A673 (cell line): ENCODE data around the gene HBEGF. TPM values are rescaled to one million over a fixed set of nuclear protein-coding genes. Genes with fewer than 3 reads are reported as not detected.

Source experiments
- BruUV-seq: library from RNA; stranded (reverse); fragments of 400-500 nt; replicated peaks from 2 replicates; lab custom pipeline; 2021; lab: Mats Ljungman, UMichigan
- CTCF ChIA-PET: fragments of 300-600 bp; sonication (Branson Sonifier 250); formaldehyde crosslinking; loops from one replicate; lab custom pipeline; 2022; ENCODE audit warnings: antibody characterized with exemption; lab: Charles Lee
- POLR2A ChIA-PET: fragments of 300-600 bp; sonication (Branson Sonifier 250); formaldehyde crosslinking; loops from one replicate; lab custom pipeline; 2022; ENCODE audit warnings: antibody characterized with exemption; ENCODE audit not compliant: low non-redundant PET; lab: Charles Lee
- DNase-seq: peaks from one replicate; pipeline ENCODE4 v3.0.0-alpha.2; 2015; ENCODE audit warnings: low spot score
- H3K27ac ChIP-seq: fragments of 200-600 bp; sonication (generic); 2 replicates; pipeline ENCODE4 v1.5.1; 2016; ENCODE audit warnings: mixed run types, low read depth, mild to moderate bottlenecking, mixed read lengths, antibody characterized with exemption, low read length; ENCODE audit not compliant: poor library complexity, severe bottlenecking
- H3K27me3 ChIP-seq: fragments of 200-600 bp; sonication (generic); replicated peaks from 2 replicates; pipeline ENCODE4 v1.6.1; 2017; ENCODE audit warnings: mixed run types, low read depth, mild to moderate bottlenecking, mixed read lengths, antibody characterized with exemption, low read length; ENCODE audit not compliant: insufficient read depth, poor library complexity
- H3K36me3 ChIP-seq: fragments of 200-600 bp; sonication (generic); 2 replicates; pipeline ENCODE4 v1.6.1; 2016; ENCODE audit warnings: mixed run types, mild to moderate bottlenecking, mixed read lengths, antibody characterized with exemption, low read length; ENCODE audit not compliant: insufficient read depth, poor library complexity, severe bottlenecking
- H3K4me1 ChIP-seq: fragments of 200-600 bp; sonication (generic); 2 replicates; pipeline ENCODE4 v1.6.1; 2017; ENCODE audit warnings: mixed run types, mild to moderate bottlenecking, mixed read lengths, antibody characterized with exemption, low read length; ENCODE audit not compliant: insufficient read depth, poor library complexity, severe bottlenecking
- H3K4me3 ChIP-seq: fragments of 200-600 bp; sonication (generic); 2 replicates; pipeline ENCODE4 v1.5.1; 2016; ENCODE audit warnings: low read depth, mixed run types, mild to moderate bottlenecking, mixed read lengths, low read length; ENCODE audit not compliant: poor library complexity, severe bottlenecking
- H3K9me3 ChIP-seq: fragments of 200-600 bp; sonication (generic); 2 replicates; pipeline ENCODE4 v1.6.1; 2016; ENCODE audit warnings: mixed run types, low read depth, mild to moderate bottlenecking, mixed read lengths, antibody characterized with exemption, low read length; ENCODE audit not compliant: poor library complexity, severe bottlenecking
- EZH2 ChIP-seq: fragments of 200-600 bp; sonication (generic); IDR thresholded peaks from 2 replicates; pipeline ENCODE4 v1.6.1; 2017; ENCODE audit warnings: borderline replicate concordance, low read depth, mild to moderate bottlenecking, mixed read lengths, antibody characterized with exemption, low read length; ENCODE audit not compliant: poor library complexity, severe bottlenecking
- intact Hi-C: fragments of 100-400 bp; cut with micrococcal nuclease; formaldehyde crosslinking; loops from one replicate; pipeline ENCODE4 v1.10.0; 2022; ENCODE audit not compliant: unreplicated experiment
- total RNA-seq: library from RNA; stranded (reverse); gene quantifications from 2 replicates; pipeline ENCODE4 v1.2.3, GENCODE V29; 2021
- TF ChIP-seq, protein P1 (sequence below): fragments of 300-800, 200-600 bp; sonication (generic); conservative IDR thresholded peaks from 2 replicates; pipeline ENCODE4 v1.5.1; 2017; ENCODE audit warnings: low read depth, mild to moderate bottlenecking, antibody characterized with exemption, low read length, moderate library complexity, mixed read lengths

Gene HBEGF
- total RNA-seq, 1 experiment from 2014 or later = 14.7 TPM

DNA sequence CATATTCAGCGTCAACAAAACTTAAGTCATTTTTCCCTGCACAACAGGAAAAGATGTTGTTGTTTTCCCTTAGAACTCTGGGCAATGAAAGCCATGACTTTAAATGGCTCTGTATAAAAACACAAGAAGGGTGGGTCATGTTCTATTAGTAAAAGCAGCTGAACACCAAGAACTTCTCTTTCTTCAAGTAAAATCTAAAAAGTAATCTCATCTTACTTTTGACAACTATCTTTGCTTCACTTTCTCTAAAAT is 52.6 kb downstream of the HBEGF start:
- CTCF ChIA-PET = no interaction called here
- peaks cover 64% of the 10 kb centered on the region for H3K4me1 ChIP-seq
- H3K4me3 ChIP-seq = no peak overlapping the region
- no peak for TF ChIP-seq EZH2
- TF ChIP-seq, protein P1, sequence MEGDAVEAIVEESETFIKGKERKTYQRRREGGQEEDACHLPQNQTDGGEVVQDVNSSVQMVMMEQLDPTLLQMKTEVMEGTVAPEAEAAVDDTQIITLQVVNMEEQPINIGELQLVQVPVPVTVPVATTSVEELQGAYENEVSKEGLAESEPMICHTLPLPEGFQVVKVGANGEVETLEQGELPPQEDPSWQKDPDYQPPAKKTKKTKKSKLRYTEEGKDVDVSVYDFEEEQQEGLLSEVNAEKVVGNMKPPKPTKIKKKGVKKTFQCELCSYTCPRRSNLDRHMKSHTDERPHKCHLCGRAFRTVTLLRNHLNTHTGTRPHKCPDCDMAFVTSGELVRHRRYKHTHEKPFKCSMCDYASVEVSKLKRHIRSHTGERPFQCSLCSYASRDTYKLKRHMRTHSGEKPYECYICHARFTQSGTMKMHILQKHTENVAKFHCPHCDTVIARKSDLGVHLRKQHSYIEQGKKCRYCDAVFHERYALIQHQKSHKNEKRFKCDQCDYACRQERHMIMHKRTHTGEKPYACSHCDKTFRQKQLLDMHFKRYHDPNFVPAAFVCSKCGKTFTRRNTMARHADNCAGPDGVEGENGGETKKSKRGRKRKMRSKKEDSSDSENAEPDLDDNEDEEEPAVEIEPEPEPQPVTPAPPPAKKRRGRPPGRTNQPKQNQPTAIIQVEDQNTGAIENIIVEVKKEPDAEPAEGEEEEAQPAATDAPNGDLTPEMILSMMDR = no peak
- no peaks in the 10 kb centered on the region for H3K36me3 ChIP-seq
- no peaks in the 10 kb centered on the region for H3K9me3 ChIP-seq
- POLR2A ChIA-PET = no interaction called here
- intact Hi-C loops = loop anchor here (5.0 kb wide), 1 partner anchor 54 kb away; the partner anchor contains the start of gene HBEGF
- no peaks in the 10 kb centered on the region for H3K27me3 ChIP-seq
- H3K27ac ChIP-seq = peak overlapping the region; percentile 24
- no TSS peak for BruUV-seq
- no peak for DNase-seq

DNA sequence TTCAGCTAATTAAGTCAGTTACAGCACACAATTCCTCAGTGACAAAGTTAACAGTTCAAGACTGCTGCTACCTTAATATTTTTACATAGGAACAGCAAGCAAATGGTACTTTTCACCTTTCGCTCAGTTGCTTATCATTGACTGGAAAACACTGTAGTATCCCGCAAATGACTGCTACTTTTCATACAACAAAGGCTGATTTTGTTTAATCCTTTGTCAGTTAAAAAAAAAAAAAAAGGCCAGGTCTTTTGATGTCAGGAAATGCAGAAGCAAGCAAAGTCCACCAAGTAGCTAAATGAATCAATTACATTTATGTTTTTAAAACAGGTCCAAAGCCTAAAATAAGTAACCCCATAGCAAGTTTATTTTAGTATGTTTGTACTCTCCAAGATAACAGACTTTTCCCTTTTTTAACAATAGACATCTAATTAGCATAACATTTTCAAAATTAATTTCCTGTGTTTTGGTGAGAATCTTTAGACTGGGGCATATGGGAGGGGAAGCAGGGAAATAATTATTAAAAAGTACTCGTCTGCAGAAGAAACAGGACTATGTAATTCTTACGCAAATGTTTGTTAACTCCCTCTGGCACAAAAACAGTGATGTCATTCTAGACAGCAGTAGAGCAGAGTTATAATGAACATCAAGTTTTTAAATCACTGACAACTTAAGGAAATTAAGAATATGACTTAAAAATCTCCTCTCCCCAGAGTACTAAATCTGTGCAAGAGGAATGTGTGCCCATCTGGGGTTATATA is 53.1 kb downstream of the HBEGF start:
- no TSS peak for BruUV-seq
- H3K4me3 ChIP-seq = no peak overlapping the region
- H3K4me1 ChIP-seq = peaks cover 59% of the 10 kb centered on the region
- H3K9me3 ChIP-seq = no peaks in the 10 kb centered on the region
- H3K27ac ChIP-seq = peak overlapping the region; percentile 38
- H3K27me3 ChIP-seq = no peaks in the 10 kb centered on the region
- TF ChIP-seq, protein P1 = no peak
- DNase-seq = no peak
- intact Hi-C loops = loop anchor here (5.0 kb wide), 1 partner anchor 54 kb away; the partner anchor contains the start of gene HBEGF
- H3K36me3 ChIP-seq = no peaks in the 10 kb centered on the region
- CTCF ChIA-PET = interaction anchor here (0.7 kb wide), 1 partner anchor 49 kb away, joined by 3 read pairs; no protein-coding TSS in a partner anchor
- POLR2A ChIA-PET = no interaction called here

DNA sequence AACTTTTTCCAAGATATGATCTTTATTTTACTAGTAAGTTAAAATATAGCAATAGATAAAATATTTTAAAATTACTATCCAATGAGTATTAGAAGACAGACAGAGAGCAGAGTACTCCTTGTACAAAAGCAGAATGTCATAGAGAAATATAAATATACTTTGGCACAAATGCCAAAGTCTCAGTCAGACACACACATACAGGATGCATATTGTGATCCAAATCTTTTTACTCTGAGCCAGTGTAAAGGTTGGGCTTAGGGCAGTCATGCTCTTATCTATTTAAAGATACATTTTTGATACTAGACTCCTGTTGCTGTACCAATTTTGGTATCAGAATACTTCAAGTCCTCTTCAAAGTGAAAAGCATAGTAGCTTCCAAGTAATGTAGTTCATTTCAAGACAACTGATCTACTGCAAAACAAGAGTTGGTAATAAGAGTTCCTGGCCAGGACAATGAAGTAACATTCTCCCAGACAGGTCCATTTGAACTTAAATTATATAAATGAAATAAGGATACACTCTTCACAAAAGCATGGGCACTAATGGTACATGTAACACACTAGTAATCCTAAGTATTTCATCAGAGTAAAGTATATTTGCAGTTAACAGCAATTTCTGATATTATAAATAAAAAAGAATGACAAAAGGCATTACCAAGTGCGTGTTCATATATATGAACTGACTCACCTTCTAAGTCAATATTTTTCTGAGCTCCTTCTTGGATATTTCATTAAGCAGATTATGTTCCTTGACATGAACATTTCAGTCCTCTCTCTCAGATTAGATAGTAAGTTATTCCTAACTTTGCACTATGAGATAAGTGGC is 54.0 kb downstream of the HBEGF start:
- no peak for DNase-seq
- Histone ChIP-seq H3K27me3 (no peaks in the 10 kb centered on the region), H3K27ac (peak overlapping the region; percentile 38), H3K9me3 (no peaks in the 10 kb centered on the region), H3K36me3 (no peaks in the 10 kb centered on the region), H3K4me1 (peaks cover 51% of the 10 kb centered on the region), H3K4me3 (no peak overlapping the region)
- BruUV-seq = no TSS peak
- ChIA-PET CTCF (interaction anchor here (0.6 kb wide), 1 partner anchor 64 kb away, joined by 3 read pairs; no protein-coding TSS in a partner anchor), POLR2A (no interaction called here)
- no peak for TF ChIP-seq EZH2
- TF ChIP-seq, protein P1 = no peak
- intact Hi-C loops = loop anchor here (5.0 kb wide), 1 partner anchor 55 kb away; the partner anchor contains the start of gene HBEGF
